Endodermal cell (in vitro differentiated cells): ENCODE results near the gene LYPD6. TPM values are rescaled to one million over a fixed set of nuclear protein-coding genes. Genes with fewer than 3 reads are reported as not detected.
A peak's percentile ranks its signal among the peaks of the same experiment; 100 is the strongest.

ENCODE experiments used
- DNase-seq: peaks from one replicate; pipeline ENCODE4 v3.0.0-alpha.2; 2017
- H3K27ac ChIP-seq: 2 replicates; pipeline ENCODE4 v1.5.1; 2013; ENCODE audit warnings: mild to moderate bottlenecking, low read depth, low read length, moderate library complexity
- H3K27me3 ChIP-seq: 2 replicates; pipeline ENCODE4 v1.6.1; 2013; ENCODE audit warnings: mild to moderate bottlenecking, low read length, moderate library complexity; ENCODE audit not compliant: insufficient read depth, control insufficient read depth, poor library complexity, severe bottlenecking
- H3K36me3 ChIP-seq: 2 replicates; pipeline ENCODE4 v1.7.0; 2013; ENCODE audit warnings: mild to moderate bottlenecking, low read length, moderate library complexity; ENCODE audit not compliant: control insufficient read depth, insufficient read depth
- H3K4me1 ChIP-seq: one replicate; pipeline ENCODE4 v1.7.0; 2013; ENCODE audit warnings: low read length; ENCODE audit not compliant: control insufficient read depth, insufficient read depth
- H3K4me3 ChIP-seq: 2 replicates; pipeline ENCODE4 v1.5.1; 2013; ENCODE audit warnings: mild to moderate bottlenecking, low read length, moderate library complexity
- H3K9ac ChIP-seq: 2 replicates; pipeline ENCODE4 v1.6.1; 2013; ENCODE audit warnings: mild to moderate bottlenecking, low read length, moderate library complexity; ENCODE audit not compliant: poor library complexity, severe bottlenecking; ENCODE audit errors: extremely low read depth
- H3K9me3 ChIP-seq: 2 replicates; pipeline ENCODE4 v1.6.1; 2013; ENCODE audit warnings: mild to moderate bottlenecking, low read length, moderate library complexity; ENCODE audit not compliant: control insufficient read depth
- H3K27ac Mint-ChIP-seq: 2 replicates; pipeline ENCODE4 v1.8.0; 2020; ENCODE audit warnings: mixed read lengths
- H3K27me3 Mint-ChIP-seq: 2 replicates; pipeline ENCODE4 v1.8.0; 2021; ENCODE audit warnings: mild to moderate bottlenecking, mixed read lengths; ENCODE audit not compliant: insufficient read depth
- H3K36me3 Mint-ChIP-seq: 2 replicates; pipeline ENCODE4 v1.8.0; 2020; ENCODE audit warnings: low read depth, mixed read lengths
- H3K4me1 Mint-ChIP-seq: 2 replicates; pipeline ENCODE4 v1.8.0; 2020; ENCODE audit warnings: mixed read lengths
- H3K4me3 Mint-ChIP-seq: 2 replicates; pipeline ENCODE4 v1.8.0; 2020; ENCODE audit warnings: mild to moderate bottlenecking, moderate library complexity, mixed read lengths
- H3K9me3 Mint-ChIP-seq: 2 replicates; pipeline ENCODE4 v1.8.0; 2020; ENCODE audit warnings: mild to moderate bottlenecking, mixed read lengths
- CTCF ChIP-seq: fragments of 200-600 bp; sonication (generic); conservative IDR thresholded peaks from 2 replicates; pipeline ENCODE4 v1.5.0; 2021; ENCODE audit warnings: antibody characterized with exemption, mild to moderate bottlenecking
- WGBS, 2 experiments: methylation state at CpG; one replicate each; pipeline versions ENCODE4 v1.1.5 to v1.1.7; 2013; ENCODE audit warnings: missing lambda C conversion rate in 2 of 2, mixed read lengths in 1 of 2; ENCODE audit not compliant: insufficient coverage in 1 of 2, insufficient read length in 1 of 2; 5-methylcytosine and 5-hydroxymethylcytosine counted together
- total RNA-seq, 2 donors: library from RNA; stranded (reverse); fragmentation: NEBNext Ultra II Directional in 1 of 2; extraction: Animal tissue kit (Norgen Biotek cat#: 25700) in 1 of 2; gene quantifications; 2 replicates in 1 of 2; 3 replicates in 1 of 2; pipeline ENCODE4 v1.2.1, GENCODE V29; 2021

The LYPD6 gene
- total RNA-seq, 2 donors from 2014 or later = 6.7 to 8.5 TPM

DNA sequence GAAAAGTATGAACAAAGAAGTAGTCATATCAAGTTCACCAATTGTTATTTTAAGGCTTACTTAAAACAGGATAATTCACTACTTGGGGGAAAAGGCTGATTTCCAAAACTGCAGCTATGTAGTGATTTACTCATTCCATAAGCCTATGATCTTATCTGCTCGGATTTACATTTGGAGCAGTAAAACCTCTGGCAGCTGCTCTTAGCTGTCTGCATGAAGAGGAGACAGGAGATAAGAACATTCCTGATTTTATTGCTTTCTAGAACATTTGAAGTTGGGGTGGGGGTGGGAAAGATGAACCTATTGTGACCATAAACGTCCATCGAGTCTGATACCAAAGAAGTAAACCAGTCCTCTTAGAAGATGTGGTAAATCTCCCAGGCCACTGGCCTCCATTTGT lies 136.2 kb downstream of the LYPD6 start:
- Histone ChIP-seq H3K27ac (no peak overlapping the region), H3K9me3 (peaks cover 5% of the 10 kb centered on the region), H3K4me1 (peaks cover 8% of the 10 kb centered on the region), H3K36me3 (no peaks in the 10 kb centered on the region), H3K9ac (no peak overlapping the region), H3K4me3 (peak overlapping the region; percentile 59), H3K27me3 (no peaks in the 10 kb centered on the region)
- no peaks in the 10 kb centered on the region for H3K27me3 Mint-ChIP-seq
- DNase-seq = no peak
- H3K9me3 Mint-ChIP-seq = peaks cover 7% of the 10 kb centered on the region
- peaks cover 2% of the 10 kb centered on the region for H3K36me3 Mint-ChIP-seq
- H3K4me3 Mint-ChIP-seq = no peak overlapping the region
- peak overlapping the region; percentile 22 for H3K27ac Mint-ChIP-seq
- WGBS, 2 experiments = 87 to 89% methylated on average over 3 of the region's 3 CpGs
- TF ChIP-seq CTCF = no peak
- peaks cover 18% of the 10 kb centered on the region for H3K4me1 Mint-ChIP-seq

GRCh38 chr2:149467436-149467835 lies 137.0 kb downstream of the LYPD6 start:
- no peaks in the 10 kb centered on the region for H3K27me3 Mint-ChIP-seq
- no peak overlapping the region for H3K27ac Mint-ChIP-seq
- no peak overlapping the region for H3K4me3 Mint-ChIP-seq
- 98% methylated on average over 2 of the region's 2 CpGs; no CpG with 5 or more reads in 1 of the 2 experiments for WGBS, 2 experiments
- TF ChIP-seq CTCF = no peak
- Histone ChIP-seq H3K9me3 (no peaks in the 10 kb centered on the region), H3K9ac (no peak overlapping the region), H3K27me3 (no peaks in the 10 kb centered on the region), H3K4me1 (peaks cover 10% of the 10 kb centered on the region), H3K36me3 (no peaks in the 10 kb centered on the region), H3K27ac (no peak overlapping the region), H3K4me3 (no peak overlapping the region)
- peaks cover 2% of the 10 kb centered on the region for H3K36me3 Mint-ChIP-seq
- DNase-seq = no peak
- peaks cover 18% of the 10 kb centered on the region for H3K4me1 Mint-ChIP-seq
- peaks cover 3% of the 10 kb centered on the region for H3K9me3 Mint-ChIP-seq

DNA sequence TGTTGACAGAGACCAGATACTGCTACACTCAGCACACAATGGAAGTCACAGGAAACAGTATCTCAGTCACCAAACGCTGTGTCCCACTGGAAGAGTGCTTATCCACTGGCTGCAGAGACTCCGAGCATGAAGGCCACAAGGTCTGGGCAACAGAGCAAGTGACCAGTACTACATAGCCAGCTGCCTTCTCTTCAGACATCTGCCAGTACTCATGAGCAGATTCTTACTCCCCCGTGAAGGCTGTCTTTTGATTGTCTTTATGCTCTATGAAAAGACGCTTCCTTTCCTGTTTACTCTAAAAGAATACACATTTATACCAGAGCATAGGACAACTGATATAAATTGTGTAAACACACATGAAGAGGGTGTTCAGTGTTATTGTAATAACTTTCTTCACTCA lies 138.2 kb downstream of the LYPD6 start:
- Histone ChIP-seq H3K27ac (no peak overlapping the region), H3K36me3 (no peaks in the 10 kb centered on the region), H3K27me3 (no peaks in the 10 kb centered on the region), H3K9me3 (no peaks in the 10 kb centered on the region), H3K9ac (no peak overlapping the region), H3K4me1 (peaks cover 12% of the 10 kb centered on the region), H3K4me3 (no peak overlapping the region)
- no peak for TF ChIP-seq CTCF
- no peak for DNase-seq
- no peaks in the 10 kb centered on the region for H3K27me3 Mint-ChIP-seq
- H3K4me1 Mint-ChIP-seq = peaks cover 18% of the 10 kb centered on the region
- H3K27ac Mint-ChIP-seq = no peak overlapping the region
- no peaks in the 10 kb centered on the region for H3K9me3 Mint-ChIP-seq
- no peak overlapping the region for H3K4me3 Mint-ChIP-seq
- peaks cover 2% of the 10 kb centered on the region for H3K36me3 Mint-ChIP-seq
- WGBS, 2 experiments = 92 to 94% methylated on average over 2 to 4 of the region's 4 CpGs
